Measurements from ENCODE around the gene COL28A1. TPM values are rescaled to one million over a fixed set of nuclear protein-coding genes. Genes with fewer than 3 reads are reported as not detected.

Gene COL28A1
- total RNA-seq, 1 donor from 2014 or later, result 18.3 TPM

DNA sequence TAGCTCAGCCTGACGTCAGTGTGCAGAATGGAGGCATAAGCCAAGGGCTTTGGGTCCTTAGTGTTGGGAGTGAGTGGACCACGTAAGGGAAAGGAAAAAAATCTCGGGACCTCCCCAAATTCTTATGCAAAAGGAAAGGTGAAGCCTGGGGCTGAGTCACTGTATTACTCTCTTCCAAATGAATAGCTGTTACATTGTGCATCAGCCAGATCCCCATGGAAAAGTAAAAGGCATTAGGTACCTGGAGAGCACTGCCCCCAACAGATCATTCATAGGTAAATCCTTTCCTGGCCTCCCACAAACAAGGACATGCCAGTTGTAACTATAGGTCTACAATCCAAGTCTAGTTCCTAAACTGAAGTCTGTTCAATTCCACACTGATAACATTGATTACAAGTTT lies 182.8 kb downstream of the COL28A1 start:
- TF ChIP-seq CTCF (IDR thresholded peaks at IDR 0.05; ENCODE audit: unreplicated experiment), result peak; percentile 12
- Mint-ChIP-seq H3K27ac (peak overlapping the region; percentile 13), H3K4me1 (ENCODE audit: low read depth) (peaks cover 19% of the 10 kb centered on the region), H3K36me3 (ENCODE audit: insufficient read depth) (peaks cover 5% of the 10 kb centered on the region), H3K27me3 (no peaks in the 10 kb centered on the region), H3K4me3 (ENCODE audit: low read depth) (no peak overlapping the region), H3K9me3 (ENCODE audit: low read depth) (peaks cover 6% of the 10 kb centered on the region)
- no peak for DNase-seq (ENCODE audit: low spot score, unreplicated experiment)

- Mint-ChIP-seq H3K36me3 (ENCODE audit: insufficient read depth) (peaks cover 4% of the 10 kb centered on the region), H3K4me1 (ENCODE audit: low read depth) (peaks cover 23% of the 10 kb centered on the region), H3K27me3 (no peaks in the 10 kb centered on the region), H3K9me3 (ENCODE audit: low read depth) (peaks cover 6% of the 10 kb centered on the region), H3K27ac (no peak overlapping the region), H3K4me3 (ENCODE audit: low read depth) (no peak overlapping the region)
- no peak for DNase-seq (ENCODE audit: low spot score, unreplicated experiment)
- TF ChIP-seq CTCF (IDR thresholded peaks at IDR 0.05; ENCODE audit: unreplicated experiment), result no peak
Measured at GRCh38 chr7:7351832-7352231, 183.8 kb downstream of the COL28A1 start.

DNA sequence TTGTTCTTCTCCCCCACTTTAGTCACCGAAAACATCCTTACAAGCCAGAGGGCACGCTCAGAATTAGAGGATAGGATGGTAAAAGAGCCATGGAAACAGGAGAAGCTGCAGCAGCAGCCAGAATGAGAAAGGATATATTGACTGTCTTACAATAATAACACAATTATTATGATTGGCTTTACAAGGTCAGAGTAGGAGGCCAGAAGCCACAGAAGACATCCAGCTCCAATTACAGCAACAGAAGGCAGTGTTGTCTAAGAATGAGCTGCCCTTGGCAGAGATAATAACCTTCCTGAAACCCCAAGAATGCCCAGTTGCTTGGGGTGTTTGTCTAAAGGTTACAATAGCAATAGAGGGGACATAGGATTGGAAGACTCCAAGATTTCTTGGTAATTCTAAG lies 184.5 kb downstream of the COL28A1 start:
- H3K4me1 Mint-ChIP-seq (ENCODE audit: low read depth), result peaks cover 24% of the 10 kb centered on the region
- no peak for TF ChIP-seq CTCF (IDR thresholded peaks at IDR 0.05; ENCODE audit: unreplicated experiment)
- DNase-seq (ENCODE audit: low spot score, unreplicated experiment), result no peak

GRCh38 chr7:7349156-7349555 lies 186.5 kb downstream of the COL28A1 start:
- Mint-ChIP-seq H3K4me3 (ENCODE audit: low read depth) (no peak overlapping the region), H3K9me3 (ENCODE audit: low read depth) (peaks cover 6% of the 10 kb centered on the region), H3K4me1 (ENCODE audit: low read depth) (peaks cover 18% of the 10 kb centered on the region), H3K36me3 (ENCODE audit: insufficient read depth) (peaks cover 5% of the 10 kb centered on the region), H3K27me3 (no peaks in the 10 kb centered on the region), H3K27ac (no peak overlapping the region)
- TF ChIP-seq CTCF (IDR thresholded peaks at IDR 0.05; ENCODE audit: unreplicated experiment), result no peak
- no peak for DNase-seq (ENCODE audit: low spot score, unreplicated experiment)

More for the DNA sequence above, 184.5 kb downstream of the COL28A1 start:
- no peaks in the 10 kb centered on the region for H3K27me3 Mint-ChIP-seq
- H3K27ac Mint-ChIP-seq, result no peak overlapping the region
- H3K9me3 Mint-ChIP-seq (ENCODE audit: low read depth), result peaks cover 6% of the 10 kb centered on the region
- H3K4me3 Mint-ChIP-seq (ENCODE audit: low read depth), result no peak overlapping the region
- H3K36me3 Mint-ChIP-seq (ENCODE audit: insufficient read depth), result peaks cover 4% of the 10 kb centered on the region

DNA sequence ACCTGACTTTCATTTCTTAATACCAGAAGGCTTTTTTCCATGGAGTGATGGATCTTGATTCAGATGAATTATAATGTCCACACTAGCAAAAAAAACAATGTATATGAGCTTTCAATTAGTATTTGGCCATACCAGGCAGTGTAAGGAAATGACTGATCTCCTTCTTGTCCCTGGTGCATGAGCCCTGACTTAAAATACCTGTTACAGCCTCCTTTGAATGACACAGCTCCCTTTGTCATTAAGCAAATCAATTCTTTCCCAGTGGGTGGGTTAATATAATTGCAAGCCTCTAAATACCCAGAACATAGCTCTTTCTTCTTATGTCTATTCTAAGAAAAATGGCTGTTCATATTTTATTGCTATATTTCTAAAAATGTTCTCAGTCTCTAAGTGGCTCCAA lies 188.6 kb downstream of the COL28A1 start:
- H3K27ac Mint-ChIP-seq, result no peak overlapping the region
- H3K4me3 Mint-ChIP-seq (ENCODE audit: low read depth), result no peak overlapping the region
- H3K27me3 Mint-ChIP-seq, result no peaks in the 10 kb centered on the region
- no peak for DNase-seq (ENCODE audit: low spot score, unreplicated experiment)
- peaks cover 5% of the 10 kb centered on the region for H3K36me3 Mint-ChIP-seq (ENCODE audit: insufficient read depth)
- TF ChIP-seq CTCF (IDR thresholded peaks at IDR 0.05; ENCODE audit: unreplicated experiment), result no peak
- H3K9me3 Mint-ChIP-seq (ENCODE audit: low read depth), result peaks cover 2% of the 10 kb centered on the region
- peaks cover 6% of the 10 kb centered on the region for H3K4me1 Mint-ChIP-seq (ENCODE audit: low read depth)
